Mesothelial cell of epicardium (in vitro differentiated cells): ENCODE data around the gene POLDIP2. TPM values are rescaled to one million over a fixed set of nuclear protein-coding genes. Genes with fewer than 3 reads are reported as not detected.

Experiments used
- DNase-seq, 2 experiments: peaks; one replicate each; pipeline ENCODE4 v3.0.0; 2021; ENCODE audit warnings: low spot score in 2 of 2; ENCODE audit not compliant: unreplicated experiment in 2 of 2
- H3K27ac Mint-ChIP-seq: 2 replicates; pipeline ENCODE4 v1.8.0; 2021; ENCODE audit warnings: mixed read lengths
- H3K27me3 Mint-ChIP-seq: 2 replicates; pipeline ENCODE4 v1.8.0; 2021; ENCODE audit warnings: low read depth, mixed read lengths
- H3K36me3 Mint-ChIP-seq: 2 replicates; pipeline ENCODE4 v1.8.0; 2021; ENCODE audit warnings: mixed read lengths
- H3K4me1 Mint-ChIP-seq: 2 replicates; pipeline ENCODE4 v1.8.0; 2021; ENCODE audit warnings: mixed read lengths
- H3K4me3 Mint-ChIP-seq: 2 replicates; pipeline ENCODE4 v1.8.0; 2021; ENCODE audit warnings: mild to moderate bottlenecking, moderate library complexity, mixed read lengths
- H3K9me3 Mint-ChIP-seq: 2 replicates; pipeline ENCODE4 v1.8.0; 2021; ENCODE audit warnings: mixed read lengths
- total RNA-seq: library from RNA; stranded (reverse); gene quantifications from 3 replicates; pipeline ENCODE4 v1.2.1, GENCODE V29; 2021
- TF ChIP-seq, protein P1 (sequence below): fragments of 200-600 bp; sonication (generic); IDR thresholded peaks from one replicate; pipeline ENCODE4 v1.5.0; 2021; ENCODE audit warnings: antibody characterized with exemption; ENCODE audit not compliant: unreplicated experiment

The POLDIP2 gene
- total RNA-seq, 1 donor from 2014 or later, result 60.9 TPM

DNA sequence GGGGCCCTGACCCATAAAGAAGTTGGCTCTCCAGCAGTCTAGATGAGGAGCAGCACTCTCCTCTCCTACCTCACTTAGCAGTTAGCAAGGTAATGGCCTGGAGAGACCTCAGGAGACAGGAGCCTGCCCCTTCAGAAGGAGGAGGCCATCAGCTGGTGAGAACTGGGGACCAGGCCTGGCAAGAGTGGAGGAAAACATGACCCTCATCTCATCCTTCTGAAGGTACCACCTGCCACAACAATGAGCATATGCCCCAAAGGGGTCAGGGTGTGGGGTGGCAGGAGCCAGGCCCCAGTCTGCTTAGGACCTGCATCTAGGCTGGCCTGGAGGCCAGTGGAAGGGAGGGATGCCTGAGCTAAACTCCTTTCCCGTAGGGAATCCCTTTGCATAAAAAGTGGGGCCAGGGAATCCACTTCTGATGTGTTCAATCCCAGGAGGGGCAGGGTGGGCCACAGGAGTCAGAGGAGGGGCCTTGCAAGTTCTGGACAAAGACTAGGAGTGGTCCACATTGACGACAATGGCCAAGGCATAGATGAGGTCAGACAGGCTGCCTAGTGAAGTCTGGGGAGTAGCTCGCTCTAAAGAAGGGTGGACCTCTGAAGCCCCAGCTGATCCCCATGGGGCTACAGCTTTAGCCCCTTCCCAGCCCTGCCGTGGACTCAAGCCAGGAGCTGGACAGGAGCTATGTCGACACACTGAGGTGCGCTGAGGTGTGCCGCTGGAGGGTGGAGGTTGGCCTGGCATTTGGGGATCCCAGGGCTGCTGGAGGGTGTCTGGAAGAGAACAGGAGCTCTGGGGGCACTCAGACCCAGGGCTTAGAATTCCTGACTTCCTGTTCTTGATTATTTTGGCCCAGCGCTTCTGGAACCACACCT, 6.7 kb upstream of the POLDIP2 start:
- H3K9me3 Mint-ChIP-seq, result no peaks in the 10 kb centered on the region
- H3K27ac Mint-ChIP-seq, result no peak overlapping the region
- no peaks in the 10 kb centered on the region for H3K4me1 Mint-ChIP-seq
- no peaks in the 10 kb centered on the region for H3K27me3 Mint-ChIP-seq
- no peak overlapping the region for H3K4me3 Mint-ChIP-seq
- TF ChIP-seq, protein P1, sequence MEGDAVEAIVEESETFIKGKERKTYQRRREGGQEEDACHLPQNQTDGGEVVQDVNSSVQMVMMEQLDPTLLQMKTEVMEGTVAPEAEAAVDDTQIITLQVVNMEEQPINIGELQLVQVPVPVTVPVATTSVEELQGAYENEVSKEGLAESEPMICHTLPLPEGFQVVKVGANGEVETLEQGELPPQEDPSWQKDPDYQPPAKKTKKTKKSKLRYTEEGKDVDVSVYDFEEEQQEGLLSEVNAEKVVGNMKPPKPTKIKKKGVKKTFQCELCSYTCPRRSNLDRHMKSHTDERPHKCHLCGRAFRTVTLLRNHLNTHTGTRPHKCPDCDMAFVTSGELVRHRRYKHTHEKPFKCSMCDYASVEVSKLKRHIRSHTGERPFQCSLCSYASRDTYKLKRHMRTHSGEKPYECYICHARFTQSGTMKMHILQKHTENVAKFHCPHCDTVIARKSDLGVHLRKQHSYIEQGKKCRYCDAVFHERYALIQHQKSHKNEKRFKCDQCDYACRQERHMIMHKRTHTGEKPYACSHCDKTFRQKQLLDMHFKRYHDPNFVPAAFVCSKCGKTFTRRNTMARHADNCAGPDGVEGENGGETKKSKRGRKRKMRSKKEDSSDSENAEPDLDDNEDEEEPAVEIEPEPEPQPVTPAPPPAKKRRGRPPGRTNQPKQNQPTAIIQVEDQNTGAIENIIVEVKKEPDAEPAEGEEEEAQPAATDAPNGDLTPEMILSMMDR, result no peak
- no peak for DNase-seq
- peaks cover 9% of the 10 kb centered on the region for H3K36me3 Mint-ChIP-seq

DNA sequence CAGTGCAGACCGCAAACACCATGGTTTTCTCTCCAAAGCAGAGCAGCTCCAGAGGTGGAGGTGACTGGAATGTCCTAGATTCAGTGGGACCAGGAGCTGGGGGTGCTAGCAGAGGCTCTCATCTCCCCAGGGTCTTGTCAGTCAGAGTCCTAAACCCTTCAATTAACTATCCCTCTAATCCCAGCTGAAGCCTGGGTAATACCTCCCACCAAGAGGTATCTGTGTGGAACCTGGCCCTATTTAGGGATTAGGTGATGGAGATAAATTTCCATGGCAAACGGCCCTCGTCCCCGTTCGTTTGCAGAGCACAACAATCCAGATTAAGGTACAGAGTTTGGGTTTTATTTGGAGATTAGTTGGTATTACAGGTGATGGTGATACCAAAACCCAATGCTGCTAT, 5.9 kb upstream of the POLDIP2 start:
- TF ChIP-seq, protein P1, result no peak
- peaks cover 4% of the 10 kb centered on the region for H3K4me1 Mint-ChIP-seq
- peaks cover 9% of the 10 kb centered on the region for H3K36me3 Mint-ChIP-seq
- no peak overlapping the region for H3K27ac Mint-ChIP-seq
- H3K27me3 Mint-ChIP-seq, result no peaks in the 10 kb centered on the region
- H3K4me3 Mint-ChIP-seq, result no peak overlapping the region
- DNase-seq, result no peak
- H3K9me3 Mint-ChIP-seq, result no peaks in the 10 kb centered on the region

DNA sequence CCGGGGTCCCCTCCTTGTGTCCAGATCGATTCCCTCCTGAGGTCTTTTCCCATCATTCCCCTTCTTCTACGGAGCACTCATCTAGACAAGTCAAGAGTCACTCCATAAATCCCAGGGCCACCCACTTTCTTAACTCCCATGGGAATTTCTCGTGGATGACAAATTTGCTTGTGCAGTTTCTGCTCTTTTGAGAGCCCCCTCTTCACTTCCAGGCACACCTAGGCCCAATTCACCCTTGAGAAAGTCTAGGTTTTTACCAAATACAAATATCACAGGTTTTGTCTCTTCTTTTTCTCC, 522 bp upstream of the POLDIP2 start:
- Mint-ChIP-seq H3K9me3 (no peaks in the 10 kb centered on the region), H3K27me3 (no peaks in the 10 kb centered on the region), H3K27ac (peak overlapping the region; percentile 96), H3K36me3 (peaks cover 16% of the 10 kb centered on the region), H3K4me3 (peak overlapping the region; percentile 95), H3K4me1 (peaks cover 24% of the 10 kb centered on the region)
- TF ChIP-seq, protein P1, result no peak
- no peak for DNase-seq

DNA sequence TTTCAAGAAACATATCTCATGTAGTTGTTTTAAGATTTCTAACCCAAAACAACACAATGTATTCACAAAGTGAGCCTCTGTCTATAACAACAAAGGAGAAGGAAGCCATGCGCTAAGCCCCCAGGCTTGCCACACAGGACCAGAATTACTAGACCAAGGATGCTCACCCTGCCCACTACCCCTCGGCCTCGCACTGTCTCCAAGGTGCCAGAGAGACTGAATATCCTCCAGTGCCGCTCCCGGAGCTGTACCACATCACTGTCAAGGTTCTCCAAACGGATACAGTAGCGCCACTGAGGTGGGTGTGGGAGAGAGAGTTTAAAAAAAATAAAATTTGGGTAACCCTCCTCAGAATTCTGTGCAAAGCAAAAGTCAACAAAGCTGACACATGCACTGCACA, 7.1 kb downstream of the POLDIP2 start:
- H3K4me3 Mint-ChIP-seq, result no peak overlapping the region
- DNase-seq, result no peak
- H3K27ac Mint-ChIP-seq, result no peak overlapping the region
- TF ChIP-seq, protein P1, result no peak
- H3K4me1 Mint-ChIP-seq, result no peaks in the 10 kb centered on the region
- H3K36me3 Mint-ChIP-seq, result peaks cover 38% of the 10 kb centered on the region
- H3K9me3 Mint-ChIP-seq, result no peaks in the 10 kb centered on the region
- no peaks in the 10 kb centered on the region for H3K27me3 Mint-ChIP-seq

DNA sequence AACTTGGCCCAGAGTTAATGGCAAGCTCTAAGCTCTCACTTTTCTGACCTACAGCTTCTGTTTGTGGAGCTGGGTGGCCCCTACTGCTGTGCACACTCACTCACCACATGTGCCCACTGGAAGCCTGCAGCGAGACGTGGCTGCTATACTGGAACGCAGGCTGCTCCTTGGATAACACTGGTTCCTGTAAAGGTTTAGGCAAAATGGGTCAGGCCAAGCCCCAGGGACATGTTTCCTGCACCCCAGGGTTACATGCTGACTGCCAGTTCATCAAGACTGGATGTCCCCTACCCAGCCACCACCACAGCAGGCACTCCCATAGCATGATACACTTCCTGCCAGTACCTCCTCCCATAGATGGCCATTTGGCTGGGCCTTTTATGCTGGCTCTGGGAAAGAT, 8.3 kb downstream of the POLDIP2 start:
- Mint-ChIP-seq H3K4me1 (no peaks in the 10 kb centered on the region), H3K9me3 (no peaks in the 10 kb centered on the region), H3K4me3 (no peak overlapping the region), H3K36me3 (peaks cover 39% of the 10 kb centered on the region), H3K27me3 (no peaks in the 10 kb centered on the region), H3K27ac (no peak overlapping the region)
- DNase-seq, result no peak
- TF ChIP-seq, protein P1, result no peak
